ENCODE results near the gene C1orf105.
"Not testable (repeated sequence)": the region's sequence is repeated elsewhere in the genome, so short reads cannot be mapped to it uniquely, and the experiment has no call there.

C1orf105 gene

DNA sequence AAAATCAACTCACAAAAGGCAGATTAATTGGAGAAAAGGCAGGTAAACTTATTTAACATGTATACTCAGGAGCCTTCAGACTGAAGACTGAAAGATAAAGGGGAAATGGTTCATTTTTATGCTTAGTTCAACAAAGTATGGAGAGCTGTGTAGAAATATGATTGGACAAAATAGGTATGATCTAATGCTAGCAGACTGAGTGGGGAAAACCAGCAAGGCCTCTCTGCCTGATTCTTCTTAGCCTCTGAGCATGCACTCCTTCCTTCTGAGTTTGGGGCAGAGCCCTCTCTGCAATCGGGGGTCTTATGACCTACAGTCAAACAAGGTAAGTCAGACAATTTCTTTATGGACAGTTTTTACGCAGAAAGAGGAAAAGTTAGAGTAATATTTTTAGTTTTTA, 73.7 kb downstream of the C1orf105 start:
- no peak for DNase-seq

DNA sequence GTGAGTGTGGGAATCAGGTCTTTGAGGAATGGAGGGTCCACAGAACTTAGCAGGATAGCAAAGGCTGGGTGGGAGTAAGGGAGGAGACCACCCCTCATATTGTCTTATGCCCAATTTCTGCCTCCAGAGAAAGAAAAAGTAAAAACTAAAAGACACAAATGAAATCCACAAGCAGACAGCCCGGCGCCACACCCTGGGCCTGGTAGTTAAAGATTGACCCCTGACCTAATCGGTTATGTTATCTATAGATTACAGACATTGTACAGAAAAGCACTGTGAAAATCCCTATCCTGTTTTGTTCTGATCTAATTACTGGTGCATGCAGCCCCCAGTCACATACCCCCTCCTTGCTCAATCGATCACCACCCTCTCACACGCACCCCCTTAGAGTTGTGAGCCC, 75.6 kb downstream of the C1orf105 start:
- DNase-seq: not testable (repeated sequence)

- DNase-seq: no peak
These were observed 76.2 kb downstream of the C1orf105 start for GRCh38 chr1:172496678-172497077.

- no peak for DNase-seq
These were observed 76.7 kb downstream of the C1orf105 start for GRCh38 chr1:172497230-172497629.

GRCh38 chr1:172498857-172499256, 78.4 kb downstream of the C1orf105 start:
- no peak for DNase-seq

DNA sequence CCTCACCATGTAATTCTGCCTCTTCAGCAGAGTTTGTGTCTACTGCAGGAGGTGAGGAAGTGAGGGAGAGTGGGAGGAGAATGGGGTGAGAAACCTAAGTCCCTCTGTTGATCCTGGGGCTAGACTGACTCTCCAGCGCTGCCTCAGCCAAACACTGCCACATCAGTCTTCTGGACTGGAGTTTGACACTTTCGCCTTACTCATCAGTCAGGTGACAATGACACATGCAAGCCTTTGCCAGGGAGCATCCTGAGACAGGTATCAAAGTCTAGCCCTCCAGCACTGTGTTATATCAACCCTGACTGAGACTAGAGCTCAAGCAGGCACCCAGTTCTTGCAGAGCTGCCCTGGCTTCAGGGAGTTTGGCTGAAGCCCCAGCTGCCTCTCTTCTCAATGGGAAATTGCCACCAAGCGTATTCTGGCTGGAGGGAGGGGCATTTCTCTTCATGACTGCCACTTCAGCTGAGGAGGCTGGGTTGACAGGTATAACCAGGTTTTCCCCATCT, 79.2 kb downstream of the C1orf105 start:
- no peak for DNase-seq

DNA sequence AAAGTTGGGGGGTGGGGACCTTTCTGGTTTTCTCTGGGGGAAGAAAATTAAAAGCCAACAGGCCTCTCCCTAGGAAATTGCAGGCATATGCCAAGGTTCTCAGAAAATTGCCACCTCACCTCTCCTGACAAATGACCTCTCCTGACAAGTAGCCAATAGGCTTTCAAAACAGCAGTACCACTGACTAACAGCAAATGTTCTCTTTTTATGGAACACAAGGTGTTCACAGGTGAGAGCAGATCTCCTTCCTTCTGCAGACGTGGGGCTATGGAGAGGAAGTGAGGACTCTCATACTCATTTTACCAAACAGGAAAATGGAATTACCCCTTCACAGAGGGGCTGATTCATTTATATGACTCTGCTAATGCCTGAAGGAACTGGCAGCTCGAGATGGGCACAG, 79.7 kb downstream of the C1orf105 start:
- DNase-seq: no peak

GRCh38 chr1:172507741-172508140, 87.3 kb downstream of the C1orf105 start:
- no peak for DNase-seq

DNA sequence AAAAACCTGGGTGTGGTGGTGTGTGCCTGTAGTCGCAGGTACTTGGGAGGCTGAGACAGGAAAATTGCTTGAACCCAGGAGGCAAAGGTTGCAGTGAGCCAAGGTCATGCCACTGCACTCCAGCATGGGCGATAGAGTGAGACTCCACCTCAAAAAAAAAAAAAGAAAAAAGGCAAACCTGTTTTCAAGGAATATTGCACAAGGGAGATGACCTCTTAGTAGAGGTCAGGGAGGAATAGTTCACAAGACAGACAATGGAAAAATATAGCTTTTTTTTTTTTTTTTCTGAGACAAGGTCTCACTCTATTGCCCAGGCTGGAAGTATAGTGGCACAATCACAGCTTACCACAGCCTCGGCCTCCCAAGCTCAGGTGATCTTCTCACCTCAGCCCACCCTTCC, 90.0 kb downstream of the C1orf105 start:
- DNase-seq: no peak

DNA sequence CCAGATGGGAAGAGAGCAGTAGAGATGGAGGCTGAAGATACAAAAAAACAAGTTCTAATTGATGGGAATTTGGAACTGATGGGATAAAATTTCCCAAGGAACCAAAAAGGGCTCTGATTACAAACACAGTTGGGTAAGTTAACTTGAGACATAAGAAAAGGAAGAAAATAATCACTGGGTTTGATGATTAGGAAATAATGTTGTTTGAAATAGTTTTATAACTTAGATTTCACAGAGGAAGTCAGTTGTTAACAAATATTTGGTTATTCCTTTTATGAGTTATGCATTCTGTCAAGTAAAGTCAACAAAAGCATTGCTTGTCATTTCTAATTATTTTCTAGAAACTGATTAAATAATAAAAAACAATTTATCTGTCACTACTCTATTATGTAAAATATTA, 92.1 kb downstream of the C1orf105 start:
- DNase-seq: no peak

DNA sequence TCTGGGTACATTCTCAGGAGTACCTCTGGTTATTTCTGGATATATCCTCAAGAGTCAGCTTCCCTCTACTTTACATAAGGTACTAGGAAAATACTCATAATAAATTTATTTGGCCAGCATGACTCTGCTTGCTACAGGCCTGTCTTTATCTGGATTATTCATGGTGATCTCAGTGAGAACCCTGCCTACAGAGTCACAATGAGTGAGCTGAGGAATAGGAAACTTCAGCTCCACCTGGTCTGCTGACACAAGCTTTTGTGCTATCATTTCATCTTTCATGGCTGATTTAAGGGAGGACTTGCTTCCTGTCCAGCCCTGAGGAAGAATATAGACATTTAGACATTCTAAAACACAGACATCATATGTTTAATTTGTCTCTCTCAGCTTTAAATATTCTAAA, 93.0 kb downstream of the C1orf105 start:
- DNase-seq: no peak

- no peak for DNase-seq
These were observed 93.6 kb downstream of the C1orf105 start for GRCh38 chr1:172514108-172514507.

- DNase-seq: no peak
These were observed 95.0 kb downstream of the C1orf105 start for GRCh38 chr1:172515436-172515835.

- no peak for DNase-seq
These were observed 95.4 kb downstream of the C1orf105 start for GRCh38 chr1:172515927-172516326.

- no peak for DNase-seq
These were observed 96.6 kb downstream of the C1orf105 start for GRCh38 chr1:172517081-172517480.

- no peak for DNase-seq
These were observed 97.1 kb downstream of the C1orf105 start for GRCh38 chr1:172517545-172517944.
